ENCODE measurements around the gene AZI2.

AZI2 gene

DNA sequence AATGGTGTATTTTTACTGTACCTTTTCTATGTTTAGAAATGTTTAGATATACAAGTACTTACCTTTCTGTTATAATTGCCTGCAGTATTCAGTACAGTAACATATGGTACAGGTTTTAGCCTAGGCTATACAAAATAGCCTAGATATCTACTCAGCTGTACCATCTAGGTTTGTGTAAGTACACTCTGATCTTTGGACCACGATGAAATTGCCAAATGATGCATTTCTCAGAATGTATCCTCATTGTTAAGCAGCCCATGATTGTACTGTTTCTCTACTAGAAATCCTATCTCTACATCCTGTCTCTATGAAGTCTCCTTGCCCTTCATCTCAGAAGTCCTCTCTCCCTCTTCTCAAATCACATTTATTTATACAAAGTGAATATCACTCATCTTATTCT lies 32.9 kb downstream of the AZI2 start:
- no peak overlapping the region for H3K4me3 ChIP-seq (replicated peaks; ENCODE audit: low read depth, low read length)
- TF ChIP-seq, protein P1, sequence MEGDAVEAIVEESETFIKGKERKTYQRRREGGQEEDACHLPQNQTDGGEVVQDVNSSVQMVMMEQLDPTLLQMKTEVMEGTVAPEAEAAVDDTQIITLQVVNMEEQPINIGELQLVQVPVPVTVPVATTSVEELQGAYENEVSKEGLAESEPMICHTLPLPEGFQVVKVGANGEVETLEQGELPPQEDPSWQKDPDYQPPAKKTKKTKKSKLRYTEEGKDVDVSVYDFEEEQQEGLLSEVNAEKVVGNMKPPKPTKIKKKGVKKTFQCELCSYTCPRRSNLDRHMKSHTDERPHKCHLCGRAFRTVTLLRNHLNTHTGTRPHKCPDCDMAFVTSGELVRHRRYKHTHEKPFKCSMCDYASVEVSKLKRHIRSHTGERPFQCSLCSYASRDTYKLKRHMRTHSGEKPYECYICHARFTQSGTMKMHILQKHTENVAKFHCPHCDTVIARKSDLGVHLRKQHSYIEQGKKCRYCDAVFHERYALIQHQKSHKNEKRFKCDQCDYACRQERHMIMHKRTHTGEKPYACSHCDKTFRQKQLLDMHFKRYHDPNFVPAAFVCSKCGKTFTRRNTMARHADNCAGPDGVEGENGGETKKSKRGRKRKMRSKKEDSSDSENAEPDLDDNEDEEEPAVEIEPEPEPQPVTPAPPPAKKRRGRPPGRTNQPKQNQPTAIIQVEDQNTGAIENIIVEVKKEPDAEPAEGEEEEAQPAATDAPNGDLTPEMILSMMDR (IDR thresholded peaks at IDR 0.05; ENCODE audit: low read depth, low read length, missing control alignments), result no peak

DNA sequence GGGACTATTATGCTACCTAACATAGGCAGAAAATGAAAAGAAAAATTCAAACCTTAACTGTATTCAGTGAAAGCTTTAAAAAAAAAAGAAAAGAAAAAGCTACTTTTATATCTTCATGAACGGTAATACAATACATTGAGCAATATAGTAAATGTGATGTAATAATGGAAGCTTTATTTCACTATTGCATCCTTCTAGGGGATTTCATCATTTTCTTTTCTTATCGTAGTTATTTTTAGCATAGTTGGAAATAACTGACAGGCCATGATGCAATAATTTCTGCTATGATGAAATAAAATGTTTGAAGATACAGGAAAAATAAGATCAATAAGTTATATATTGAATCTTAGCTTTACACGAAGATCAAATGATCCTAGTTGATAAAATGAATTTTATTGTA lies 40.4 kb downstream of the AZI2 start:
- TF ChIP-seq, protein P1 (IDR thresholded peaks at IDR 0.05; ENCODE audit: low read depth, low read length, missing control alignments), result no peak
- H3K4me3 ChIP-seq (replicated peaks; ENCODE audit: low read depth, low read length), result no peak overlapping the region
- no peak for DNase-seq (ENCODE audit: extremely low read depth, low read depth)

More for the DNA sequence above, 32.9 kb downstream of the AZI2 start:
- DNase-seq (ENCODE audit: extremely low read depth, low read depth), result no peak

GRCh38 chr3:28301688-28302087 lies 46.9 kb downstream of the AZI2 start:
- H3K4me3 ChIP-seq (replicated peaks; ENCODE audit: low read depth, low read length), result no peak overlapping the region
- TF ChIP-seq, protein P1 (IDR thresholded peaks at IDR 0.05; ENCODE audit: low read depth, low read length, missing control alignments), result no peak
- DNase-seq (ENCODE audit: extremely low read depth, low read depth), result no peak

DNA sequence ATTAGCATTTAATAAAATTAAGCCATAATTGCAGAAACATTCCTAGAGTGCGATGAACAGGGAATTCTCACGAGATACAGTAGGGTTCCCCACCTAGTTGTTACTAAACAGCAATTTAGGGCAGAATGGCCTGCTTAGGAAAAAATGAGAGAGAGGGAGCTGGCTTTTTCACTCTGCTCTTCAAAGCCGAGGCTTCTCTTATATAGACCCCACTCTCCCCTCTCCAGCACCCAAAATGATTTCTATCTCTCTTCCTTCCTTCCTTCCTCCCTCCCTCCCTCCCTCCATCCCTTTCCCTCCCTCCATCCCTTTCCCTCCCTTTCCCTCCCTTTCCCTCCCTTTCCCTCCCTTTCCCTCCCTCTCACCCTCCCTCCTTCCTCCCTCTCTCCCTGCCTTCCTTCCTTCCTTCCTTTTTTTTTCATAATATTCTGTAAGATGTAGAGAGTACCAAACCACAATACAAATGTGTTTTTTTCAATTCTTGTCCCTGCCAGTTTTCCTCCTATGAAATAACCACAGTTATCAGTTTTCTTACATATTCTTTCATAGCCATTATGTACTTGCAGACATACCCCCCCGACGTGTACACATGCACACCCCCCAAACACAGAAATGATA lies 48.2 kb downstream of the AZI2 start:
- H3K4me3 ChIP-seq (replicated peaks; ENCODE audit: low read depth, low read length), result no peak overlapping the region
- TF ChIP-seq, protein P1 (IDR thresholded peaks at IDR 0.05; ENCODE audit: low read depth, low read length, missing control alignments), result no peak
- DNase-seq (ENCODE audit: extremely low read depth, low read depth), result no peak

DNA sequence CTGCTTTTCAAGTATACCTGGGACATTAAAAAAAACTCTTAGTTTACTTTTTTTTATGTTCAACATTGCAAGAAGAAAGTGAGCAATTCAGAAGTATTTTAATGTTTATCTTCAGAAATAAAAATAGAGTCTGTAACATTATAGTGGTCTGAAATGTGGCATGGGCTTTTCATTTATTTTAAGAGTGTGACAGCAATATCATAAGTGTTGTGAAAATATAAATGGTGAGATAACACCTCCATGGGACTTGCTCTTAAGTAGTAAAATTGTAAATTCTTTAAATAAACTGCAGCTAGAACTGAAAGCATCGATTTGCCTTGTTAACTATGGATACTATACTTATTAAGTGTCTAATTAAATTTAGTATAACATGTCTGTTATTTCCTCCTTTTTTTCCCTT lies 48.9 kb downstream of the AZI2 start:
- no peak overlapping the region for H3K4me3 ChIP-seq (replicated peaks; ENCODE audit: low read depth, low read length)
- TF ChIP-seq, protein P1 (IDR thresholded peaks at IDR 0.05; ENCODE audit: low read depth, low read length, missing control alignments), result no peak
- DNase-seq (ENCODE audit: extremely low read depth, low read depth), result no peak

DNA sequence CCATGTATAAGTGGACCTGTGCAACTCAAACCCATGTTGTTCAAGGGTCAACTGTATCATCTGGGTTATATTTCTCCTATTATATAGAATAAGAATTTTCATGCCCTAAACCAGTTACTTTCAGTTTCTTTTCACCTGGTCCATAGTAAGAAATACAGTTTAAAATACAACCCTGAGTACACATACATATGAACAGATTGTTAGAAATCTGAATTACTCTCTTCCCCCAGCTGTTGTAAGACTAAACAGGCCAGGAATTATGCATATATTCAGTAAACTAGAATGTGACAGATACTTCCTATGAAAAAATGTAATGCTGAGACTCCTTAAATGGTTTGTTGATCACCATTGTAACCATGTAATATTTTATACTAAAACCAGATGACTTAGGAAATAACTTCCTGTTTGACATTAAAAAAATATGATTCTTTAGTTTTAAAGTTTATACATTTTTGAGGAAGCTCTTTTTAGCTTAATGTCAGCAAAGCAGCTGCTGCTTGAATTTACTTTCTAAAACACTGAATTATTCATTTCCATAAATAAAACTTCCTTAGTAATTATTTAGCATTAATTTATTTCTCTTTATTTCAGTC lies 52.6 kb downstream of the AZI2 start:
- DNase-seq (ENCODE audit: extremely low read depth, low read depth), result no peak
- H3K4me3 ChIP-seq (replicated peaks; ENCODE audit: low read depth, low read length), result no peak overlapping the region
- TF ChIP-seq, protein P1 (IDR thresholded peaks at IDR 0.05; ENCODE audit: low read depth, low read length, missing control alignments), result no peak

Data from HFF-Myc (cell line).